HG03045 (cell line): ENCODE results near the gene DDX54.
A peak's percentile ranks its signal among the peaks of the same experiment; 100 is the strongest.

Experiments used
- ATAC-seq: cut with Tn5 transposase; IDR thresholded peaks from one replicate; pipeline ENCODE4 v1.9.1; 2021; ENCODE audit warnings: mild to moderate bottlenecking, moderate library complexity; ENCODE audit not compliant: unreplicated experiment

DDX54 gene

GRCh38 chr12:113185180-113186032 is at the start of gene DDX54, which contains the start of gene RITA1:
TSS of gene DDX54 (minus strand) at chr12:113185478. CDS start at chr12:113185451, 27 bp downstream.
TSS of gene RITA1 (plus strand) at chr12:113185721. CDS start at chr12:113186747, 1,026 bp downstream.
- peak; percentile 42 for ATAC-seq

- ATAC-seq = no peak
These were observed 49.2 kb upstream of the DDX54 start for GRCh38 chr12:113234483-113234882.

DNA sequence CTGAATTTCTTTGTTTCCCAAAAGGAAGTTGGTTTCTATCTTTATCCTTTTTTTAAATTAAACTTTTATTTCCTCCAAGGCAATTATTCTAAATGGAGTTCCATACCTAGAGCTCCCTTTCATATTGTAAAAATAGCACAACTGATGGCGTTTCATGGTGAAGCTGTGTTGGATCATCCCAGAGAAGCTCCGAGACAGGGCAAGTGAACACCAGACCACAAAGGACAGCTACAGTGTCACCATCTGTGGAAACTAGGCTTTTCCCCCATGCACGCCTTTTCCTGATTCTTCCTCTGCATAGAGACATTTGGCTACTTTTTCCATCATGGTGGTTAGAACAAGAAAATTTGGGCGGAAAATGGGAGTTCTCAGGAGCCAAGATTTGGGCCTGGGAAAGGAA is 48.7 kb upstream of the DDX54 start:
- ATAC-seq = no peak

DNA sequence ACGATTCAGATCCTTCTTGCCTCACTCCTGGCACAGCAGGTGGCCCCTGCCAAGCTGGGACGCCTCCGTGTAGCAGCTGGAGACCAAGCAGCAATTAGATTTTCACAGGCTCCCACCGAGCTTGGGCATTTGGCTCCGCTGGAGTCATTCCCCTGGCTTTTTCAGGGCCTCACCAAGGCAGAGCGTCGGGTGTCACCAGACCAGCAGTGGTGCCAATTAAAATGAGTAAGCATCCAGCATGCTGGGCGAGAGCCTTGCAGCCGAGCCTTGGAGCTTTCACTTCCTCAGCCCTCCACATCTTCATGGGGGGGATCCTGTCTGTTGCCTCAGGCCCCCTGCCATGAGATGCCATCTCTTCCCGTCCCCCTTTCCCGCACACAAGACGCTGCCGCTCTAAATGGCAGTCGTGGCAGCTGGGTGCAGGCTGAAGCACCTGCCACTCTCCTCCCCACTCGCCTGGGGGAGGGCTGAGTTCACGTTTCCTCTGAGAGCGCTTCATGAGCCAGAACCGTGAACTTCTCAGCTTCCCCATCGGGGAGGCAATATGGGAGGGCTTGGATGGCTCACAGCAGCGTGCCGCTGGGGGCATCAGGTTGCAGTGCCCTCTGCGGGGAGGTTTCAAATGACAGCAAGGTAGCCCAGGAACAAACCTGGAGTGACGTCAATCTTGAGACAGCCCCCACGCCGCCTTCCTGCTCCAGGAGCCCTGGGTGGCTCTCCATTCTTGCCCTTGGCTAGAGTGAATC is 47.7 kb upstream of the DDX54 start:
- peak; percentile 63 for ATAC-seq

DNA sequence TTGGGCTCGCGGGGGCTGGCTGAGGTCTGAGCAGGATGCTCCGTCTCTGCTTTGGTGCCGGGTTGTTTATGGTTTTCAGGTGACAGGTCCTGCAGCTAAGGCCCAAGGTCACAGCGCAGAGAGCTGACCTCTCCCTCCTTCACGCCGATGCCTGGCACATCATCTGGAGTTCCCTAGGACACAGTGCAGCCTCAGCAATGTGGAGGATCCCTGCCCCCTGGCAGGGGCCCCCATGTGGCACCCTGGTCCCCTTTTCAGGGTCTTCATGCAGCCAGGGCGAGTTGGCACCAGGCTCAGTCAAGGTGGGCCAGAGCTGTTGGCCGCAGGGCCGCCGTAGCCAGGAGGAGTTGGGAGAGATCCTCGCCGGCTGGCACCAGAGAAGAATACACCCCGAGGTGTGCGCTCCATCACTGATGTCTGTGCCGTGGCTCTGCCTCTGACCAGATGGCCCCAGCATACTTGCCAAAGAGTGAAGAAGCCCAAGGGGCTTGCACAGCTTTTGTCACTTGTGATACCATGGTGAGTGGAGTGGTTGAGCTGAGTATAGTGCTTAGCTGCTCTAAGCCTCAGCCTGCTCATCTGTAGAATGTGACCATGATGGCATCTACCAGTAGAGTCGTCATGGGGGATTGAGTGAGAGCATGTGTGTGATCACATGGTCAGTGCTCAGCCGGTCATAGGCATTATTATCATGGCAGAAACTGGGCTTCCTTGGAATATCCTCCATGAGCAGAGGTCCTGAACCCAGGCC is 47.0 kb upstream of the DDX54 start:
- ATAC-seq = no peak

DNA sequence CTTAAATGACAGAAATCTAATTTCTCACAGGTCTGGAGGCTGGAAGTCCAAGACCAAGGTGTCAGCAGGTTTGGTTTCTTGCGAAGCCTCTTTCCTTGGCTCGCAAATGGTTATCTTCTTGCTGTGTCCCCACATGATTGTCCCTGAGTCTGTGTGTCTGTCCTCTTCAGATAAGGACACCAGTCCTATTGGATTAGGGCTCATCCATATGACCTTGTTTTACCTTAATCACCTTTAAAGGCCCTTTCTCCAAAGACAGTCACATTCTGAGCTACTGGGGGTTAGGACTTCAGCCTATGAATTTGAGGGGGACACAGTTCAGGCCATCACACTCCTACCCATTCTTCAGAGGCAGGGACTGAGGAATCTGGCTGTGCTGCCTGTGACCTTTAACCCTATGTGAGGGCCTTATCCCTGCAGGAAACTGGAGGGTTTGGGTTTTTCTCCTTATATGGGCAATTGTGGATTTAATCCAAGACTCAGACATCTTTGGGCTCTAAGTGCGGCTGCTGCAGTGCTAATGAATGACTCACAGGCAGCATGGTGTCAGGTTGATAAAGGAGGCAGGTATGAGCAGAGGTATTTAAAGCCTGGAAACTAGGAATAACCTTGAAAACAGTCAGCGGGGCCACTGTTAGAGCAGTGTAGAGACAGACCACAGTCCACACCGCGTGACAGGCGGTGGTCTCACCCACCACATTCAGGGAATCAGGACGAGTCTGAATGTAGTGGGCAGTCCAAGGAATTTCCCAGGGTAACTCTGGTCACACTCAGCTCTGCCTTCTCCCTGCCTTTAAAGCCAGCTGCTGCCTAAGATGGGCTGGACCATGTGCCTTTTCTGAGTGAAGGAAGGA is 46.2 kb upstream of the DDX54 start:
- ATAC-seq = no peak

- peak; percentile 14 for ATAC-seq
These were observed 45.3 kb upstream of the DDX54 start for GRCh38 chr12:113230315-113231234.

DNA sequence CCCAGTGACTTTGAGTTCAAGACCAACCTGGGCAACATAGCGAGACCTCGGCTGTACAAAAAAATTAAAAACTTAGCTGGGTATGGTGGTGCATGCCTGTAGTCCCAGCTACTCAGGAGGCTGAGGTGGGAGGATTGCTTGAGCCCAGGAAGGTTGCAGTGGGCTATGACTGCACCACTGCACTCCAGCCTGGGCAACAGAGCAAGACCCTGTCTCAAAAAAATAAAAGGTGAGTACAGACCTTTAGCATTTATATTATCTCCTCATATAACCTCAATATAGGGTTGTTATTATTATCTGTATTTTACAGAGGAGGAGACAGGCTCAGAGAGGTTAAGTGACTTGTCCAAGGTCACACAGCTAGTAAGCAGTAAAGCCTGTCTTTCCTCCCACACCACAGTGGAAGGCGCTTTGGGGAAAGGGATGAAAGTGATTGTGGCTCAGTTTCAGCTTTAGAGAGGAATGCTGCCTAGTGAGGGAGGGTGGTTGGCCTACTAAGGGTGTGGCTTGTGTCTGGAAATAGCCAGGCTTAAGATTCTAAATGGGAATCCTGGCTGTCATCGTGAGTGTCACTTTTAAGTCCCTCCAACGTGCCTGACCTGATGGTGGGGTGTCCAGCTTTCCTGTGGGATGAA is 43.2 kb upstream of the DDX54 start:
- ATAC-seq = no peak

DNA sequence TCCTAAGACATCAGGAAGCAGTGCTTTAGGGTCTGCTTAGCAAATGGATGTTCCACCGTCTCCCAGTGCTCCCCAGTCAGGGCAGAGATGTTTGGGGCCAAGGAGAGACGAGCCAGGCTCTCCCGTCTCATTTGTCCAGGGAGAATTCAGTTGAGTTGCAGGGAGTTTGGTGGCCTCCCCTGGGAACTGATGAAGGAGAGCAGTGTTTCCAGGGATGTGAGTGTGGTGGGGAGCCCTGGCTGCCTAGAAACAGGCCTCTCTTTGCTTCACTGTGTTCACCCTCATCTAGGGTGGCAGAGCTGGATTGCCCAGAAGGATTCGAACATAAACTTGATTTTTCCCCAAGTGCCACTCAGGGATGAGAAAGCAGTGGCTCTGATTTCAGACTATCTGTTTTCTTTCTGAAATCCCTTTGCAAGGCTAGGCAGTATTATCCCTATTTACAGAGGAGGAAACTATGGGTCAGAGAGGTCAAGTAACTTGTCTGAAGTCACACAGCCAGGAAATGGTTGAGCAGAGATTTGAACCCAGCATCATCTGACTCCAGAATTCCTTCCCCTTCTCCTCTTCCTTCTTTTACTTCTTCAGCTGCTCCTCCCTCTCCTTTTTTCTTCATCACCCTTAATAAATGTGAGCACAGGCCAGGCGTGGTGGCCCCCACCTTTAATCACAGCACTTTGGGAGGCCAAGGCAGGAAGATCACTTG is 42.6 kb upstream of the DDX54 start:
- ATAC-seq = no peak

- no peak for ATAC-seq
These were observed 41.7 kb upstream of the DDX54 start for GRCh38 chr12:113226696-113227568.

- ATAC-seq = no peak
These were observed 39.7 kb upstream of the DDX54 start for GRCh38 chr12:113224955-113225354.

- no peak for ATAC-seq
These were observed 37.7 kb upstream of the DDX54 start for GRCh38 chr12:113222730-113223531.

DNA sequence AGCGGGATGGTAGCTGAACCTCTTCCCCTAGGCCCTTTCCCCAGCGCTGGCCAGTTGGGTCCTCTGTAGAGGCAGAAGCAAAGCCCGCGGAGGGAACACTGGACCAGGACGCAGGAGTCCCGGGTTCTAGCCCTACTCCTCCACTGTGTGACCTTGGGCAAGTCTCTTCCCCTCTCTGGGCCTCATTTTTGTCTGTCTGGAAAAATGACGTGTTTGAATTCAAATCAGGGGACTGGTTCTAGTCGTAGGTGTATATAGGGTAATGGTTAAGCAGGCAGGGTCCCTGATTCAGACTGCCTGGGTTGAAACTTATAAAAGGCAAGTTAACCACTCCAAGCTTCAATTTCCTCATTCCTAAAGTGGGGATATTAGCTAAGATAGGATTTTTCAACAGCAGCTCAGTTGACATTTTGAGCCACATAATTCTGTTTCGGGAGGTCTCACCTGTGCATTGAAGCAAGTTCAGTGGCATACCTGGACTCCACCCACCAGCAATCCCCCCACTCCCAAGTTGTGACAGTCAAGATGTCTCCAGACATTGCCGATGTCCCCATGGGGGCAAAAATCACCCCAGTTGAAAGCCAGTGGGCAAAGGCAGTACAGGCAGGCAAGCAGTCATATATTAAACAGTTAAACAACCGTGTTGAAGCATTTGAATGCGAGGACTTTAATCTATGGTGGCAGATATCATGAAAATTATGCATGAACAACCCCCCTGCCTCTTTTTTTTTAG is 36.9 kb upstream of the DDX54 start:
- no peak for ATAC-seq

GRCh38 chr12:113221181-113221996 is 36.1 kb upstream of the DDX54 start, which contains the start of gene TPCN1:
TSS of gene TPCN1 (plus strand) at chr12:113221464. CDS start at chr12:113226853, 5,389 bp downstream.
- peak; percentile 89 for ATAC-seq
